Smooth muscle cell of the coronary artery (primary cell): ENCODE measurements around the gene DCAF16. TPM values are rescaled to one million over a fixed set of nuclear protein-coding genes. Genes with fewer than 3 reads are reported as not detected.

Experiments
- total RNA-seq: library from RNA; depleted of rRNA; stranded (reverse); fragments of >200 nt; gene quantifications from 2 replicates; pipeline ENCODE4 v1.2.3, GENCODE V29; 2014; ENCODE audit warnings: low replicate concordance

Gene DCAF16
- 11.7 and 16.3 TPM in 2 replicates for total RNA-seq

DNA sequence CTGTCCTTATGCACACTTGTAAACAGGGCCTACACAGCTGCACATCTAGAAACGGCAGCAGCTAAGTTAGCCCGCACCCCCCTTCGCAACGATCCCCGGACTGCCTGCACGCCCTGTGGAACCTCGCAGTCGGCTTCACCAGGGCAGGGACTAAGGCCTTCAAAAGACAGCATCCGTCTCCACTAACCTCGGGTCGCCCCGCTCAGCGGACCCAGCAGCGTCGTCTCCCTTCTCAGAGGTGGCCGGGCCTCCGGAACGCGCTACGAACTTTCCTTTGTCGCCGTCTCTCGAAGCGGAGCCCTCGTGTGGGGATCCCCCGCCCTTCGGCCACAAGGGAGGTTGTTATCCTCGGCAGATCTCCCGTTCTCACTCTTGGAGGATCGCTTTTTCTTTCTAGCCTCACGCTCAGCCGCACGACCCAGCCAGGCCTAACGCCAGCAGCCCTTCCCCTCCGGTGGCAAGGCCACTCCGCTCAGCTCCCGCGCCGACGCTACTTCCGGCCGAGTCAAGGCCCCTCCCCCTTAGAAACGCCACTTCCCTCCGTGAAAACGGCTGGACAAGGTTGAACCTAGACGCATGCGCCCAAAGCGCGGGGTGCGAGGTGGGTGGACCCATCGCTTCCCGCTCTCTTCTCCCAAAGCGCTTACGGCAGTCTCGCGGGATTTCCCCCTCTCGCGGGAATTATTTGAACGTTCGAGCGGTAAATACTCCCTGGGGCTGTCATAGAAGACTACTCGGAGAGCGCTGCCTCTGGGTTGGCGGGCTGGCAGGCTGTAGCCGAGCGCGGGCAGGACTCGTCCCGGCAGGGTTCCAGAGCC lies at the start of gene DCAF16, which contains the start of gene NCAPG:
Gene DCAF16 (minus strand): TSS at position 498 of the 818 bp plus-strand sequence. CDS start 6,616 bp downstream, outside the sequence.
Gene NCAPG (plus strand): TSS at position 720 of the 818 bp plus-strand sequence. CDS start 99 bp downstream, outside the sequence.

DNA sequence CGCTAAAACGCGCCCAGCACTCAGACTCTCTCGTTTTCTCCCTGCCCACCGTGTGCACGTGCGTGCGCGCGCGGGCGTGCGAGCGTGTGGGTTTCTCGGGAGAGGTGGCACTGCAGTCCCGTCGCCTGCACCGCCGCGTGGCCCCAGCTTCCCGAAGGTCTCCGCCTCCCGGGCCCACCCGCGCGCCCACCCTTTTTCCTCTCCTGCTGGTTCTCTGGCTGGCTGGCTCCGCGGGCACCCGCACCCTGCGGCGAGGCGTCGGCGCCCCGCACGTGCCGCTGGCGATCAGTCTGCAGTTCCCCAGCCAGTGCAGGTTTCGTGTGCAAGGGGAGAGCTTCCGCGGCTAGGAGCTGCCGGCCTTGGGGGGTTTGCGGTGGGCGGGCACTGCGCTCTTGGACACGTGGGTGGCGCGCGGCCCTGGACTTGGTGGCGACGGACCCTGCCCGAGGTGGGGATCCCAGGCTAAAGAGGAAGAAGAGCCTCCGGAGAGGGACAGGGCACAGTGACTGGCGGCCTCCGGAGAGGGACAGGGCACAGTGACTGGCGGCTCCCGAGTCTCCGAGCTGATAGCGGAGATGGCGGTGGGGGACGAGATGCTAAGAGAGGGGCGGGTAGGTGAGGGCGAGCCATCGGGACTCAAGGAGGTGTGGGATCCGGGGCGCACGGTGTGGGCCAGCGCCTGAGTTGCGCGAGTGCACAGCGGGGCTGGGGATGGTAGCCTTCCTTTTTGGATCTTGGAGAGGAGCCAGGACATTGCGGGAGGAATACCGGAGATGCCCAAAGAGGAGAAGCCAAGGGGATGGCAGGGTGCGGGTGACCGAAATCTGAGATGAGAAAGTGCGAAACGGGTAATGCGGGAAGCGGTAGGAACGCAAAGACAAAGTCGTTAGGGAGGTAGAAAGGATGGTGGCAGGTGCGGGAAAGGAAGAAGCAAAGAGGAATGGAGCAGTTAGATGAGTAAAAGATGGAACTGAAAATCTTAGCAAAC lies 29.0 kb downstream of the DCAF16 start, which contains the start of gene FAM184B:
Gene FAM184B (minus strand): TSS at position 322 of the 988 bp plus-strand sequence. CDS start 322 bp downstream, outside the sequence.

Other genes starting within 250 kb of the DCAF16 start
- gene LAP3, start 233.6 kb downstream of the DCAF16 start, total RNA-seq, result 86.6 and 111 TPM in 2 replicates
- 5.7 and 6.2 TPM in 2 replicates for gene MED28, start 196.1 kb downstream of the DCAF16 start, total RNA-seq
- gene FAM184B, start 29.1 kb downstream of the DCAF16 start, total RNA-seq, result under 0.01 TPM in 1 of 2 replicates, not detected in the other
- 1.5 and 7.9 TPM in 2 replicates for gene NCAPG, start 222 bp upstream of the DCAF16 start, total RNA-seq
- 6.1 and 6.2 TPM in 2 replicates for gene LCORL, start 211.0 kb upstream of the DCAF16 start, total RNA-seq